ENCODE results near the gene CFAP299.
"Not testable (repeated sequence)": the region's sequence is repeated elsewhere in the genome, so short reads cannot be mapped to it uniquely, and the experiment has no call there.

Gene CFAP299

DNA sequence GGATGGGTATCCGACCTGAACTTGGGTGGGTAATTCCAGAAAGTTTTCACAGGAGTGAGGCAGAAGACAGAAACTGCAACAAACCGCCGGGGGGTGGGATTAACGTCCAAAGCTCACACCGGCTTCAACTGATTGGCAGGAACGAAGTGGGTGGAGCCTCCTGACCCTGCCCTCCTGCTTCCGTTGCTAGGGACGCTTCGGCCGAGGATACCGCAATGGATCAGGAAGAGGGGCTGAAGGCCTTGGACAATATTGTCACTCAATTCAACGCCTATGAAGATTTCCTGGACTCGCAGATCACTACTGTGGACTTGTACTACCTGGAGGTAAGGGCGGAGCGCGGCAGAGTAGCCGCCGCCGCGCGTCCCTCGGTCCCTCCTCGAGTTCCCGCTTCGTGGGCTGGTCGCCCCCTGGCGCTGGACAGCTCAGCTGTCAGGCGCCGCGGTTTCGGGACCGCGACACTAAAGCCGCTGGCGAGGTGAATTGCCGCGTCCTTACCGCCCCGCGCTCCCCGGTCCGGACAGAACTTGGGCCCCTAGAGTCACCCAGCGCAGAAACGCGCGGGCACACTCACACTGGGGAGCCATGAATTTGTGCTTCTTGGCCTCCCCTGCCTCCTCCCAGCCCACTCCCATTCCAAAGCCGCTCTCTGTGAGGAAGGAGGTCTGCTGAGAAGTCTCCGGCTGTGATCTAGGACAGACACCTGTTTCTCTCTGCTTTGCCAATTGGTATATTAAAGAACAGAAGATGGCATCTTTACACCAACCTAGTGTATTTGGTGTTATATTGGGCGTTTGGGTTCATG, at the start of gene CFAP299:
Gene CFAP299 (plus strand): TSS at position 177 of the 805 bp plus-strand sequence.
- DNase-seq = peak; percentile 80

DNA sequence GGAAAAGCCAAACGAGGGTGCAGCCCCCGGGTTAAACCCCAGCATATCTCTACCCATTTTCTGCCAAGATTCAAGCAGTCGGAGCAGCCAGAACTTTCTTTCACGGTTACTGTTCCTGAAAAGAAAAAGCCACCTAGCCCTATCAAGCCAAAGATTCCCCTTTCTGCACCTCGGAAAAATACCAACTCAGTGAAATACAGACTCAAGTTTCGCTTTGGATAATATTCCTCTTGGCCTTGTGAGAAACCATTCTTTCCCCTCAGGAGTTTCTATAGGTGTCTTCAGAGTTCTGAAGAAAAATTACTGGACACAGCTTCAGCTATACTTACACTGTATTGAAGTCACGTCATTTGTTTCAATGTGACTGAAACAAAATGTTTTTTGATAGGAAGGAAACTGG, 49.1 kb upstream of the CFAP299 start:
- DNase-seq = no peak

DNA sequence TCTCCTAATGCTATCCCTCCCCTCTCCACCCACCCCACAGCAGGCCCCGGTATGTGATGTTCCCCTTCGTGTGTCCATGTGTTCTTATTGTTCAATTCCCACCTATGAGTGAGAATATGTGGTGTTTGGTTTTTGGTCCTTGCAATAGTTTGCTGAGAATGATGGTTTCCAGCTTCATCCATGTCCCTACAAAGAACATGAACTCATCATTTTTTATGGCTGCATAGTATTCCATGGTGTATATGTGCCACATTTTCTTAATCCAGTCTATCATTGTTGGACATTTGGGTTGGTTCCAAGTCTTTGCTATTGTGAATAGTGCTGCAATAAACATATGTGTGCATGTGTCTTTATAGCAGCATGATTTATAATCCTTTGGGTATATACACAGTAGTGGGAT, 44.9 kb upstream of the CFAP299 start:
- not testable (repeated sequence) for DNase-seq

DNA sequence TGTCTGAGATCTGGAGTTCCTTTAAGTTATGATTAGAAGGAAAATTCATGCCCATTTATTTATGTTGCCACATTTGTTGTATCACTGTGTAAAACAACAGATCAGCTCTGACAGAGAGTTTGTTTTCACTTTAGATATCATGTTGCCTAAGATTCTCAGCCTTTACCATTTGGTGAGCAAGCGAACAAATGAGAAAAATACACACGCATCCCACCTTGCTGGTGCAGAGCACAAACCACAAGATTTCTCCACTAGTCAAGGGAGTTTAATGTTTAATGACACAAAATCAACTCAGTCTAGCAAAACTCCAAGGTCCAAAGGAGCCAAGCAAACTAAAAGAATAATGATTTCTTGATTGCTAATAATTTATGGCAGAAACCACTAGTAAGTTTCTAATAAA, 41.3 kb upstream of the CFAP299 start:
- DNase-seq = no peak

- no peak for DNase-seq
Measured at GRCh38 chr4:80295336-80295735, 40.2 kb upstream of the CFAP299 start.

DNA sequence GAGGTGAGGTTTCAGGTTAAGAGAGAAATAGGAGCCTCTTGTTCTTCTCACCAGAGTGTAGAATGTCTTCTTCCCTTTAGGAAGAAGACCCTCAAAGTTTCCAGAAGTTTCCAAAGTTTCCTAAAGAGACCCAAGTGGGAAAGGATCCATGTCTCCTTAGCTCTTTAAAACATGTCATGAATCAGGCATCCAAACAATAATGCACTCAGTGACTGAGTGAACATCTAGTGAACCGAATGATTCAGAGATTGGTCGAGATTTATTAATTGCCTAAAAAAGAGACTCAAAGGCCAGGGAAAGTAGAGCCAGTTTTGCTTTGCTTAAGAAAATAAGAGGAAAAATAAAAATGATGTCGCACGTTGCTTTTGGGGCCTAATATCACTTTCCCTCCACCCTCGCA, 39.7 kb upstream of the CFAP299 start:
- no peak for DNase-seq

GRCh38 chr4:80301884-80302283, 33.6 kb upstream of the CFAP299 start:
- no peak for DNase-seq

- no peak for DNase-seq
Measured at GRCh38 chr4:80302616-80303223, 32.8 kb upstream of the CFAP299 start.

- peak; percentile 45 for DNase-seq
Measured at GRCh38 chr4:80305466-80305865, 30.1 kb upstream of the CFAP299 start.

DNA sequence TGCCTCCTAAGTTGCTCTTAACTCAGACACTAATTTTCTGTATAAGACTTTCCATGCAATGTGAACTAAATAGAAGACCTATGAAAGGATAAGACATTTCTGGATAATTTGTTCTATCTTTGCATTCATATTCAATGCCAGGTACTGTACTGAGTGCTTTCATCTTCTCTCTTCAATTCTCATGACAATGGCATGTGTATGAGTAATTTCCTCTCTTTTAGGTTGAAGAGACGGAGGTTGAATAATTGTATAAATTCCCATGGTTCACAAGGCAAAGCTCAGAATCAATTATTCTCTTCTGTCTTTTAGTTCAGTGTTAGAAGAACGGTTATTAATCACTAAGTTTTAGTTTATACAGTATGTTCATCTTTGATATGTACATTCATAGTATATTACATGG, 29.3 kb upstream of the CFAP299 start:
- peak; percentile 56 for DNase-seq

DNA sequence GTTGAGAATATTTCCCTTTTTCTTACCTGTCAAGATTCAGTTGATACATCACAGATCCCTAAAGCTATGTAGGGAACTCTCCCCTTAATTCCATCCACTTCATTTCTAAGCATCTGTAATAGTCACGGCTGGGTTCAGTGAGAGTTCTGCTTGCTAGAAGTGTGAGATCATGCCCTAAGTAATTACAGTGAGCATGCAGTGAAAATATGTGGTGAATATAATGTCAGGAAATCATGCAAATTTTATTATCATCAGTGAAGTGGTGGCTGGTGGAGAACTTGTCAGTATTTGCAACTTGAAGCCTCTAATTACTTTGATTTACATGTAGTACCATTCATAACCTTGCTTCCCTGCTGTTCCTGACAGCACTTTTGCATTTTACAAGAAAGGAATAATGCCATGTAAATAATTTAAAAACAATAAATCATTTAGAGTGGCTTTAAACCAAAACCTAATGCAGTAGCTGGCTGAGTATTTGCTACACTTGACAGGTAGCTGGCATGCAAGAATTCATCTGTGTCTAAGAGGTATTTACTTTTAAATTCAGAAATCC, 28.3 kb upstream of the CFAP299 start:
- DNase-seq = peak; percentile 76

GRCh38 chr4:80307774-80308465, 27.6 kb upstream of the CFAP299 start:
- peak; percentile 86 for DNase-seq

DNA sequence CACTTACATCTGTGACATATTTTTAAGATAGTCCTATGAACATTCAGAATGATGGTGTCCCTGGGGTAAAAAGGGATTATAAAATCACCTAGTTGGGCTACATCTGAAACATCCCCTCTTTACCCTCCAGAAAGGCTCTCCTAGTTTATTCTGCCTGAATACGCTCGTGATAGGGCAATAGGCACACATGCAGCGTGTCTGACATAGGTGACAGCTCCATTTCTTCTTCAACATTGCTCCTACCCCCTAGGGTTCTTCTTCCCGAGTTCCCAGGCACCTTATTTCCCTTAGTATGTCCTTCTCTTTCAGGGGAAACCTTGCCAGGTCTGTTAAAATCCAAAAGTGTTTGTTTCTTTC, 27.1 kb upstream of the CFAP299 start:
- DNase-seq = no peak

DNA sequence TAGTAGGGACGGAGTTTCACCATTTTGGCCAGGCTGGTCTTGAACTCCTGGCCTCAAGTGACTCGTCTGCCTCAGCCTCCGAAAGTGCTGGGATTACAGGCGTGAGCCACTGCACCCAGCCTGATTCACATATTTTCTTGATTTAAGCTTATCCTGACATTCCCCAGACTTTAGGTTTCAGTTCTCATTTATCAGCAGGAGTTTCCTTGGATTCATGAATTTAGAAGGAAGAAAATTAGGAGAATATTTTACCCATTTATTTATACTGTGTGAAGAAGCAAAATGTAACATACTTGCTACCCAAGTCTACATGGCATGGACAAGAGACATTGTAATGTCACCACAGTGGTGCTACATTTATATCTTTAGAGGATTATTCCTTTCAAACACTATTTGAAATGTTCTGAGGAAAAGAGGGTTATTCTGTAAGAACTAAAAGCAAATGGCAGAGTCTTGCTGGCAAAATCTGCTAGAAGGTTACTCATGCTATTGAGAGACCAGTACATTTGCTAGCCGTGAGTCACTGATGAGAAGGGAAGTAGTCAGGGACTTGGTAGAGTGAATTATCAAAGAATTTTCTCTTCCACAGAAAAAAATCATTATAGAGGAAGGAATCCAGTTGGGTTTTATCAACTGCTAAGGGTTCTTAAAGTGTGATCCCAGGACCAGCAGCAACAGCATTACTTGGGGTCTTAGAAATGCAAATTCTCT, 26.1 kb upstream of the CFAP299 start:
- DNase-seq = peak; percentile 85

- peak; percentile 9 for DNase-seq
Measured at GRCh38 chr4:80311130-80311529, 24.4 kb upstream of the CFAP299 start.

GRCh38 chr4:80312124-80312523, 23.4 kb upstream of the CFAP299 start:
- DNase-seq = no peak

DNA sequence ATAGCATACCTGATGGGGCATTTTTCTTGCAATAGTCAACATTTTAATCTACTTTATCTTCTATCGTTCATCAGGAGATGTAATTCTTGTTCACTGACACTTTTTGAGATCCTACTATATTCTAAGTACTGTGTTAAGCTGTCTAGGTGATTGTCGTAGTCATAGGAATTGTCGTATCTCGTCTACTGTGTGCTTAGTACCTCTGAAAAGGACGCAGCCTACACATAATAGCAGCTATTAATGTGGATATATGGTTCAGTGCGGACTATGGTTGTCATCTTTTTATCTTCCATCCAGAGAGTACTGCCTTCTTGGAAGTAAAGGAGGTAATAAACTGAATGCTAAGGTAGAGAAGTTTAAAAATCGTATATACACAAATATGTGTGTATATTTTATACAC, 21.9 kb upstream of the CFAP299 start:
- no peak for DNase-seq

GRCh38 chr4:80315848-80316247, 19.7 kb upstream of the CFAP299 start:
- DNase-seq = not testable (repeated sequence)

DNA sequence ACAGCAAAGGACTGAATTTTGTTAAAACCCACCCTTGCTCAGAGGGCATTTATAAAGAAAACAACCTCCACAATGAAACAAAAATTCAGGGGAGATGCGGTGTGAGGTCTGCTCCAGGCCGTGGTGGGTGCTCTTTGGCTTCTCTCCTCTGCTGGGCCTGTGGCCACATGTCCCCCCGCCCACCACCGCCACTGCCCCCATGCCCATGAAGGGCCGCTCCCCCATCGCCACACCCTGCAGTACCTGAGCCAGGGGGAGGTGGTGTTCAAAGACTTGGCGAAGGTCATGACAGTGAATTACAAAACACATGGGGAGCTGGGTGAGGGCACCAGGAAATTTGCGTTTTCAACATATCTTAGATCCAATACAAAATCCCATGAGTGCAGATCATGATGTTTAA, 14.2 kb upstream of the CFAP299 start:
- no peak for DNase-seq

GRCh38 chr4:80321776-80322175, 13.8 kb upstream of the CFAP299 start:
- no peak for DNase-seq

GRCh38 chr4:80322716-80323115, 12.8 kb upstream of the CFAP299 start:
- peak; percentile 59 for DNase-seq

DNA sequence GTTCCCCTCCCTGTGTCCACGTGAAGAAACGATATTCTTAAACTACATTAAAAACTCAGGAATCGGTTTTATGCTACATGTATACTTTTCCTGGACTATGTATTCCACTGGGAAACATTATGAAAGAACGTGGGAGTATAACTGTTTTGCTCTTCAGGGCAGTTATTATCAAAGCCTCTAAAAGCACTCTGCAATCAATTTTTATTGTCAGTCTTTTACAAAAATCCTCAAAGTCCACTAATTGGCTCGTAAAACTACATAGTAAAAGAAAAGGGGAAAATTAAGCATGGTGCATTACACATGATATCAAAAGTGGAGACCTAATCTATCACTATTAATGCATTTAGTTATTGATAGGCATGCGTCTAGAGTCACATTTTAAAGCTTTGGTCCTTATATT, 11.4 kb upstream of the CFAP299 start:
- no peak for DNase-seq

GRCh38 chr4:80331693-80332092, 3.8 kb upstream of the CFAP299 start:
- DNase-seq = no peak

Measured in NCI-H226 (cell line).